GM18858 (cell line): ENCODE data around the gene VPS13C.

ENCODE experiments used
- ATAC-seq: cut with Tn5 transposase; IDR thresholded peaks from one replicate; pipeline ENCODE4 v1.9.1; 2021; ENCODE audit not compliant: unreplicated experiment

Gene VPS13C

DNA sequence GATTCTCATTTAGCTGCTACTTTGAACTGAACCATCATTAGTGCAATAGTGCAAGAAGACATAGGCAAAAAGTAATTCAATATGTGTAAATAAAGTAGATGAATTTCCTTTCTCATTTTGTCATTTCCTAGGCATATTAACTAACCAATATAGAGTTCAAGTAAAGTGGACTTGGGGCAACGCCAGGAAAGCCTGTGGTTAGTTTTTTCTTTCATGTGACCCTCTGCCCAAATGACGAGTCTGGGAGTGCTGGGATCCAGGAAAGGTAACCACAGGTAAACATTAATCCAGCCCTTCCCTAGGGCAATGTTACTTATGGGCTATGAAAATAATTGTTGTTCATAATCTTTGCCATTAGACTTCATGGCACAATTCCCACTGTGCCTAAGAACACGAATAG is 181.0 kb downstream of the VPS13C start:
- ATAC-seq = no peak

DNA sequence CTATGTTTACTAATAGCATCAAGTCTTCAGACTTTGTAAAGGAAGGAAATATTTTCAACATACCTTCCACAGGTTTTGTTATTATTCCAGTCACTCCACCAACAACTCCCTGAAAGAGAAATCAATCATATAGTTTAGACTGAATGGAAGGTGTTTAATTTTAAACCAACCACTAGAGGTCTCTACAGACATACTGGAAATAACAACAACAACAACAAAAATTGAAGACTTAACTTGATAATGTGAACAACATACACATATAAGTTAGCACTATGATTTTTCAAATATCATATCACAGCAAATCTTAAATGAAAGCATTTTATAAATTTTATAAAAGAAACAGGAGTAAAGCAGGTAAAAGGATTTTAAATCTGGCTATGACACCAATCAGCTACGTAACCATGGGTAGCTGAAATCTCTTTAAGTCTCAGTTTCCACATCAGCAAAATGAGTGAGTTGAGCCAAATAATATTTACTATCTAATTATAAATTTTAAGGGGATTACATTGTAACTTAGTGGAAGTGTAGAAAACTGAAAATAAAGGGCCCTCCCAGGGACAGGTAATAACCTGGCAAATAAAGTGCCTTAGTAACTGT is 188.2 kb downstream of the VPS13C start:
- ATAC-seq = no peak

DNA sequence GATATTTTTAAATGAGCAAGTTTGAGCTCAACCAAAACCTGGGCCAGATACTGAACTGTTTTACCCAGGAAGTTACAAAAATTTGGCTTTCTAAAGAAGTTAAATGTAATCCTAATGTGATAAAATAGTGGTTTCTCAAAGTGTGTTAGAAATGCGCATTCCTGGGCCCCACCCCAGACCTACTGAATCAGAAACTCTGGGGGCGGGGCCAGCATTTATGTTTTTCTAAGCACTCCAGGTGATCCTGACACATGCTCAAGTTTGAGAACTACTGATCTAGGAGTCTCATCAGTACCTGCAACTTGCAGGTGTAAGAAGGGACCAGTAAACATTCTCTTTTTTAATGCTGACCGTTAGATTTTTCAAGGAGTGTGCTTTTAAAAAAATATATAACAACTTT is 190.6 kb downstream of the VPS13C start:
- ATAC-seq = no peak

DNA sequence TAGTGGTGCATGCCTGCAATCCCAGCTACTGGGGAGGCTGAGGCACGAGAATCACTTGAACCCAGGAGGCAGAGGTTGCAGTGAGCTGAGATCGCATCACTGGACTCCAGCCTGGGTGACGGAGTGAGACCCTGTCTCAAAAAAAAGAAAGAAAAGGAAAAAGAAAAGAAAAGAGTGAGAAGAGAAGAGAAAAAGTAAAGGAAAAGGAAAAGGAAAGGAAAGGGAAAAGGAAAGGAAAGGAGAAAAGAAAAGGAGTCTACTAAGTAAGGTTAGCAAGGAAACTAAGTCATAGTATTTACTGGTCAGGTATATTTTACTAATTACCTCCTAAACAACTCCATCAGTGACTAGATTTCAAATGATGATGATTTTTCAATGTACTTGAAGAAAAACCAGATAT is 198.3 kb downstream of the VPS13C start:
- no peak for ATAC-seq

DNA sequence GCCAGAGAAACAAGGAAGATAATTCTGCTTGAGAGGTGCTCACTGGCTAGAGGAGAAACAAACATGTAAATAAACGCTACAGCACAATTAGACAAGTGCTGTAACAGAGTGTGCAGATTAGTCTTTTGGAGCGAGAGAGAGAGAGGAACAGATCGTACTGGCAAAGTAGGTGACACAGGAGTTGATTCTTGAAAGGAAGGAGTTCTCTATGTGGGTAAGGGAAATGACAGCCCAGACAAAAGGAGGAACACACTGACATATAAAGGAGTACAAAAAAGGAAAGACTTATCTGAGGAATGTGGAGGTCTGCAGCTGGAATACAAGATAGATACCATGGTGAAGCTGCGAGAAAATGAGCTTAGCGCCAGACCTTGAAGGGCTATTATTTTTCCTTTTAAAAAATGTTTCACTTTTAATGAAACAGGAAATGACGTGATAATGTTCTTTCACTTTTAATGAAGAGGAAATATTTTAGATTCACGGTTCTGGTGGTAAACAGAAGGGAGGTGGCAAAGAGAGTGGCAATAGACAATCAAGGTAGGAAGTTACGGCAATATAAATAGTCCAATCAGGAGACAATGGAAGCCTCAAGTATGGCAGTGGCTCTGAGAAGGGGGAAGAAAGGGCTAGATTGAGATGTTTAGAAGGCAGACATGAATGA is 202.9 kb downstream of the VPS13C start:
- ATAC-seq = no peak

DNA sequence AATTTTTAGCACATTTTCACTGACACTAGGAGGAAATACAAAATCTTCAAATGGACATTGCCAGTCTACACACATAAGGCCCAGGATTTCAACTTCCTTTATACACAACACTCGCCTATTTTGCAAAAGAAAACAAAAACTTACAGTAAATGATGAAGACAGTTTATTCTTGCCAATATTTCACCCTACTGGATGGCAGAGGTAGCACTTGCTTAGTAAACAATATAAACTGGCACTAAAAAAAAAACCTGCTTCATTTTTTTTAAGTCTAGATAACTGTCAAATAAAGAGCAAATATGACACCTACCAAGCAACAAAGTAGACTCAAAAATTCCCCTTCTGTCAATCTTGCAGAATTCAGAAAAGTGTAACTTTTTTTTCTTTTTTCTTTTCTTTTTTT is 204.0 kb downstream of the VPS13C start:
- ATAC-seq = no peak

DNA sequence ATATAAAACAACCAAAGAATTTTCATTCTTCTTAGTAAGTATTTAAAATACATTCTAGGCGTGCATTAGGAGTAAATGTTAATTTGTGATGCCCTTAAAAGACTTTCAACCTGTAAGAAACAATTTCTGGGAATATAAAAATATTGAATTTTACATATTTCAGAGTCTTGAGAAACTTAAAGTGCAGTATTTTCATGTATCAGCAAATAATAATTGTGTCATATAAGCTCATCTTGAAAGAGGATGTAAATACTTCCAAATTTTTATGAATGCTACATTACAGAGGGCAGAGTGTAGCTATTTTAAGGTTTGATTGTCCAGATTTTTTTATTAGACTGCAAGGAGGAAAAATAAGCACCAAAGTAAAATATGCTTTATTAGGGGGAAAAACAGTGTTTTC is 207.1 kb downstream of the VPS13C start:
- ATAC-seq = no peak

DNA sequence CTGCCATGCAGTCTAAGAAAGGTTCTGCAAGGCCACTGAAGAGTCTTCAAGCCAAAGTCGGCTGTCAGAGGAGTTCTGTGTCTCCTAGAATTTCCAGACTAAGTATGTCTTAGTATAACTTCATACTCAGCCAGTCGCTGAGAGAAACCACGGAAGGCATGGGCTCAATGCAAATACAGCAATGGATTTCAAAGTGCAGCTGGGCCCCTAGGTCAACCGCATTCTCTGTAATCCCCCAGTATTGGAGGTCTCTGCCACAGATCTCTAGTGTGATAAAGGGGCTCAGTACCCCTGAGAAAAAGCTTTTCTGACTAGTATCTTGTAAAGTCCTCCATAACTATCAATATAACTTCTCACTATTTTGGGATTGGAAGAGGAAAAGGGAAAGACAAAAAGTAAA is 208.3 kb downstream of the VPS13C start:
- ATAC-seq = no peak

DNA sequence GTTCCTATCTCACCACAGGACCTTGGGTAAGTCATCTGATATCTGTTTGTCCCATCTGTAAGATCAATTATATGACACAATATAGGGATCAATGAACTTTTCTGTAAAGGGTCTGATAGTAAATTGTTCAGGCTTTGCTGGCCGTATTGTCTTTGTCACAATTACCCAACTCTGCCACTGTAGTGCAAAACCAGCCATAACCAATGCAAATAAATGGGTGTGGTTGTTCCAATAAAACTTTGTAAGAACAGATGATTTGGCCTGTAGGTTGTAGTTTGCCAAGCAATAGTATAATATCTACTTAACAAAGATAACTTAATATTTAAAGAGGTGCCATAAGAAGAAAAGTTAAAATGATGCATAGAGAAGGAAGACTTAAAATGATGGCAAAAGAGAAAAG is 210.8 kb downstream of the VPS13C start:
- ATAC-seq = no peak

DNA sequence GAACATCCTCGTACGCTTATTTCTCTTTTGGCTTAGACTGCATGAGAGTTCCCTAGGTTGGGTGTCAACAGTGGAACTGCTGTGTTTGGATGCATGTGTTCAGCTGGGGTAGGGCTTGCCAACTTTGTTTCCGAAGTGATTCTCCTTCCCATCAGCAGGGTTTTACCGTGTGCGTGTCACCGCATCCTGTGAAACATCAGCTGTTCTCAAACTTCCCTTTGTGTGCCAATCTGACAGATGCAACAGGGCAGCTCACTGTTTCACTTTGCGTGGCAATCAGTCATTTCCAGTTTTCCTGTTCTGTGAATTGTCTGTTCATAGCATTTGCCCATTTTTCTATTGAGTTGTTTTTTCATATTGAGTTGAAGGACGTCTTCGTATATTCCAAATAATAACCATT is 218.8 kb downstream of the VPS13C start:
- no peak for ATAC-seq

DNA sequence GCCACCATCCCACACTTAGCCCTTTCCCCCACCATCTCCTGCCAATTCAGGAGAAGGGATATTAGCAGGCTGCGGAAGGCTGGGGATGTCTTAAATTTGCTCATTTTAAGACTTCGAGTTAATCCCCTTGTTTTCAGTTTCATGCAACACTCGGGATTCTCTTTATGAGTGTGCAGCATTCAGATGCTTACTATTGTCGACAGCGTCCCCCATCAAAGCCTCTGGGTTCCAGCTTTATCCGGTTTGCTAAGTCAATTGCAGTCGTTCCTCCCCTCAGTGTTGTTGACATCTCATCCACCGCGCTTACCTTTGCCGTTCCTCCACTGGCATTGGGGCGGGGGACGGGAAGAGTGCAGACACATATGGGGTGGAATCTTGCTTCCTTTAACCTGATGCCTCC is 220.2 kb downstream of the VPS13C start:
- no peak for ATAC-seq

DNA sequence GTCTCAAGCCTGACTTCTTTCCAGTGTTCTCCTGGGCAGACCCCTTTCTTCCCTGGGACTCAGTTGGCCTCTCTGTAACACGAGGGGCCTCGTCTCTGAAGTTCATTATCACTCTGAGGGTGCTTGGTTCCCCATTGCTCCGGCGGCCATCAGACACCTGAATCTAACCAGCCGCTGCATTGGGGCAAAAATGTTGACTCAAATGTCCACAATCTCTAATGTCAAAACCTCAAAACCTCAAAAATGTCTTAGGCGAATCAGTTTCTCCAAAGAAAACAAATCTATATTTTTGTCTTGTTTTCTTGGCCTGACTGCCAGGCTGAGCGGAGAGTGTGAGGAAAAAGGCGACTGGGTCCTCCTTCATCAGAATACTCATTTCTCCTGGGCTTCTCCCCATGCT is 220.7 kb downstream of the VPS13C start:
- ATAC-seq = no peak

DNA sequence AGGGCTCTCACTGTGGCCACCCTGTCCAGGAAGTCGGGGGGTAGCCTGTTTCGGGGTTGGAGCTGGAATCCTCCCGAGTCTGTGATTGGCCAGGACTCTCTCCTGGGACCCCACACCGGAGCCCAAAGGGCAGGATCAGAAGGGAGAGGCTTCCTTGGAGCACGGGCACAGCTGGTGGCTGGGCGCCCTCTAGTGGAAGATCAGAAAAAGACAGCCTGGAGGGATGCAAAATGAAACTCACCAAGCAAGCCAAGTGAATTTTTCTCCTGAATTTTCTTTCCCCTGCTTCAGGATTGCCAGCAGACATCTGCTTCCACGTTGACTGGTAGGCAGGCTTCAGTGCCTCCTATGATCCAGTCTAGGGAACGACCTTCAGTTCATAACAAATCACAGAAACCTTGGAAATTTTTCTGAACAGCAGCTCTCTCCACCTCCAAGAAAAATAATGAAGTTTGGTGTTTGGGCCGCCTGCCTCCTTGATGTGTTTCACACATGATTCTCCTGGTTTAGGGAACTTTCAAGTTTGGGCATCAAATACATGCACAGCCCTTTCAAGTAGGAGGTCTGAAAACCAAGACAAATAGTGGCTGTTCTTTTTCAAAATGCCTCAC is 224.6 kb downstream of the VPS13C start:
- ATAC-seq = no peak

DNA sequence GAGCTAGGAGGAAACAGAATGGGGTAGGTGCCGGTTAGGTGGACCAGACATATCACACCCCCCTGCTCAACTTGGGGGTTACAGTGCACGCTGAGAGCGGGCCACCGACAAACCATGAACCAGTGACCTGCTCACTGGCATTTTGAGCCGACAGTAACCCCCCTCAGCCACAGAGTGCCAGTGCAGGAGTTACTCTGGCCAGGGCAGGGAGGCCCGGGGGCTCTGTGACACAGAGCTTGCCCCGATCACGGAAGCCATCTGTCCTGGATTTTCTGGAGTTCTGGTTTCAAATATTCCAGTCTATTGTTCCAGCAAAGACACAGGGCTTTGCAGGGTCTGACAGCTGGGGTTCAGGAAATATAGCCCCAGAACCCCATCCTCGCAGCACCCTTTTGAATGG is 225.2 kb downstream of the VPS13C start:
- no peak for ATAC-seq

DNA sequence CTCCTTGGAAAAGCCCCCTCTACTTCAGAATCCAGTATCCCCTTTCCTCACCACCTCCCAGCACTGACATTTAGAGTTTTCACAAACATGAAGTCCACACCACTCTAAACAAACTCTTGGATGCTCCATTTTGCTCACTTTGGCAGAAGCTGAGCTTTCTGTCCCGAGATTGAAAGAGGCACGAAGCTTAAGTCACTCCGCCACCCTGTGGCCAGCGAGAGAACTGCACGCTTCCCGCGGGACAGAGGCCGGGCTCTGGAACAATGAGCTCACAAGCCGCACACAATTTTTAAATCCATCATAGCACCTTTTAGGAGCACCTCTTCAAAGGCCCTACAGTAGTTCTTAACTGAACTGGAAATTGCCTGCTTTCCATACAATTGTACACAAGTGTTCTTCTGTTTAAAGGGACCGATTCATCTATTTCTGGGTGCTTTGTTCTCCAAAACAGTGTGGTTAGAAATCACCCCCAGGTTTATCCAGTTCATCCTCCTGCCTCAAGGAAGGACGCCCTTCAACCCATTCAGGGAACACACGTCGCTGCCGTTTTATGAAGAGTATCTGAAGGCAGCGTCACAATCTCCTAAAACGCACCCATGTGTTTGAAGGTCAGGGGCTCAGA is 226.1 kb downstream of the VPS13C start:
- no peak for ATAC-seq

DNA sequence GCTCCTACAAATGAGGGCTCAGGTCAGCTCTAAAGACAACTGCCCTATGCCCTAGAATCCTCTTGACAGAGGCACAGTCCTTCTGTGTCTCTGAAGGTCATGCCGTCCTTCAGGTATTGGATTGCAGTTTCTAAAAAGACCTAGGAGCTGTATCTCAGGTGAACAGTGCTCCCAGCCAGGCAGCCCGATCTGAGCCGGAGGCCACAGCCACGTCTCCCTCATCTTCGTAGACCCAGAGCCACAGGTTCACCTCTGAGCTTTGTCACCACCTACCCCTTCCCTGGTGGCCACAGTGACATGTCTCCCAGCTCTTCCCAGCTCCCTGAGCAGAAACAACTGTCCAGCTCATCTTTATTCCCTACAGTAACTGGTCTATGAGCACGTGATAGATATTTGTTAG is 228.0 kb downstream of the VPS13C start:
- ATAC-seq = no peak

DNA sequence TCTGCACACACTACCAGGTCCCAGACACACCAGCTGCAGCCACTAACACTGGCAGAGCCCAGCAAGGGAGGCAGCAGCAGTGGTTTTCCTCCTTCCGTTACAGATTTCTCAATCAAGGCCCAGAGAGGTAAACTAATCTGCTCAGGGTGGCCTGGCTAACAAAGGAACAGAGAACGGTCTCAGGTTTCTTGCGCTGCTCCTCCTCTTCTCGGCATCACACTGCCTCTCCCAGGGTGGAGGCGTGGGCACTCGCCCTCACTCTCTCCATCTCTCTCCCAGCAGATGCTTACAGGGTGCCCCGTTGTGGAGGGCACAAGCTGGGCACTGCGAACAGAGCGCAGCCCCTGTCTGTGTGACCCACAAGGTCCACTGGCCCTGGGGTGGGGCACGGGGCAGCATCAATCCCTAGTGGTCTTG is 228.7 kb downstream of the VPS13C start:
- ATAC-seq = no peak

DNA sequence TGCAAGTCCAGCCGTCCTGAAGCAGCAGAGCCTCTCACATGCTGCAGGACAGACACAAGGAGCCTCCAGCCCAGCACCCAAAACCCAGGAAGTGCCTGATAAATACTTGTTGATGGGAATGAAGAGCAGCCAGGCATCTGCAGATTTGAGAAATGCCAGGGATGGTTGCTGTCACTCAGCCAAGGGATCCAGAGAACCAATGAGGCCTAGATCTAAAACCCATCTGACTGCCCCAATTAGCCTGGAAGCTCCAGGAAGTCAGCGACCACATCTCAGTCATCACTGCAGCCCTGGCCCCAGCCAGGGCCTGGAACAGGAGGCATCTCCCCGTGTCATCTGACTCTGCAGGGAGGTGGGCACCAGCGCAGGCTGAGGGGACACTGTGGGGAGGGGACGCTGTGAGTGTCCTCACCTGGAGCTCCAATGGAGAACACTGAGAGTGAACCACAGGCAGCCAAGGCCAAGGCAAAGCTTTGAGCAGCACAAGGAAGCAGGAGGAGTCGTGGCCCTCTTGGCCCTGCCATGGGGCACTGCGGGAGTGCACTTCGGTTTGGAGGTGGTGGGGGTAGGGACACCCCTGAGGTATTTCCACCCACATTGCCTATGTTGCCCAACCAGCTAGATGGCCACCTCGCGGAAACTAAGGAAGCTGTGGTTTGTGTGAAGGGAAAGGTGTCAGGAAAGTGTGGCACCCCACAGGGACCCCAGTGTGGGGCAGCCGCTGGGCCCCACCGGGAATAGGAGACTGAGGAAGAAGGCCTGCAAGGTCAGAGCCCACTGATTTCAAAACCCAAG is 229.5 kb downstream of the VPS13C start:
- no peak for ATAC-seq

DNA sequence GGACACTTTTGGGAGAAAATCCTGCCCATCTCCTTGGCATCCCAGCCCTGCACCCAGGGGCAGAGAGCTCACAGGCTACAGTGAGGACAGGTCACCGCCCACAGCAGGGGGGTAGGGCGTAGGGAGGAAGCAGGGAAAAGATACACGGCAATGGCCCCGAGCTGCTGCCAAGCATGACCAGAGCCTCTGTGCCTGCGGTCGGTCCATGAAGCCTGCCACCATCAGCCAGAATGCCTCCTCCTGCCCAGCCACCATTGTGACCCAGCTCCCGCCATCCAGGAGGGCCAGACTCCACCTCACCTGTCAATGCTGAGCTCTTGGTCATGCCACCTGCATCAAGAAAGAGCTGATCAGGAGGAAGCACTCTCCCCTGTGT is 230.7 kb downstream of the VPS13C start:
- no peak for ATAC-seq

DNA sequence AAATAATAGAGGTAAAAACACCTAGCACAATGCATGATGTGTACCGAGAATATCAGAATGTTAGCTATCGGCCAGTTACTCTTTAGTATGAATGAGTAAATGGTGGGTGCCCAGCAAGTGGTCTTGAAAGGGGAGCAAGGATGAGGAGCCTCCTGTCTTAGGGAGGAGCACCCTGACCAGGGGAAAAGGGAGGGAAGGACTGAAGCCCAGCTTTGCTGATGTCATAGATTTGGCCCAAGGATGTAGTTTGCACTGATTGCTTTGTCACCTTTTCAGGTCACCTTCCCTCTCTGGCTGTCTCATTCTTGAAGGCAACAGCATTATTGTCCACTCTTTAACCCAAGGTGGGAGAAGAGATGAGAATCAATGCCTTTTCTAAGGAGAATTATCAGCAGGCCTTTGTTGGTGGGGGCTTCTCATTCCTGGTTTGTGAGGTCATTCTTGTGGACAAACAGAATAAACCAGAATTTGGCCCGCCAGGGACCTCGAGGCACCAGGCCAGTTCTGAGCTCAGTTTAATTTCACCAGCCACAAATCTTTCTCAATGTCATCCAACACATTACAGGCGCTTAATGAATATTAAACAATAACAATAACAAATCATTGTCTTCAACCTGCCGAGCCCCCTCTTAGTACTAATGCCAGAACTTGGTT is 231.3 kb downstream of the VPS13C start:
- no peak for ATAC-seq

DNA sequence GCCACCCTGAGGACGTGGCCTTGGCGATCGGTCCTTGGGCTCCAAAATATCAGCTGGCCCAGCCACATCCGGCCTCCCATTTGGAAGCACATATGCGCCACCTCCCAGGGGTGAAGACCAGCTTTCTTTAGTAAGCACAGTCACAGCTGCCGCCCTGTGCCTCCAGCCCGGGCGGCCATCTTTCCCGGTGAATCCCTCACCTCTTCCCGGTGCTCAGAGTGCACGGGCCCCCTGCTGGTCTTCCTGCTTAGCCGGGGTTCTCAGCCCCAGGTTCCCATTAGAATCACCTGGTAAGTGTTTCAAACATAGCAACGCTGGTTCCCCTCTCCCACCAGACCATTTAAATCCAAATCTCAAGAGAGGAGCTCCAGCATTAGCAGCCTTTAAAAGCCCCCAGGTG is 232.2 kb downstream of the VPS13C start:
- ATAC-seq = no peak
